HepG2 (cell line): ENCODE results near the gene FLACC1. TPM values are rescaled to one million over a fixed set of nuclear protein-coding genes. Genes with fewer than 3 reads are reported as not detected.

ENCODE experiments used
- ATAC-seq: fragments of 200-7000 bp; cut with Tn5 transposase; 3 replicates; pipeline ENCODE4 v1.9.1; 2020; ENCODE audit warnings: mild to moderate bottlenecking, moderate library complexity
- BruUV-seq: library from RNA; stranded (reverse); fragments of 400-500 nt; replicated peaks from 2 replicates; lab custom pipeline; 2021; lab: Mats Ljungman, UMichigan
- CTCF ChIA-PET: fragments of 300-600 bp; formaldehyde crosslinking; extraction: SDS; loops from one replicate; lab custom pipeline; 2021; ENCODE audit warnings: low total read pairs, inconsistent platforms, low intra/inter-chr PET ratio; lab: Yijun Ruan, JAX
- POLR2A ChIA-PET: fragments of 350-600 bp; sonication (Branson Sonifier 250); formaldehyde crosslinking; loops from one replicate; lab custom pipeline; 2020; ENCODE audit warnings: antibody characterized with exemption, inconsistent platforms; lab: Yijun Ruan, JAX
- DNase-seq: peaks from one replicate; pipeline ENCODE4 v3.0.0-alpha.2; 2015; ENCODE audit warnings: low spot score
- FAIRE-seq: peaks from 3 replicates; lab custom pipeline; 2011; peaks lifted over from hg19 to GRCh38; lab: Jason Lieb, UNC
- H2AFZ ChIP-seq: one replicate; pipeline ENCODE4 v1.6.1; 2011; ENCODE audit warnings: low read length, inconsistent platforms
- H3K27ac ChIP-seq: fragments of 300-600 bp; 3 replicates; pipeline ENCODE4 v1.8.0; 2011; ENCODE audit warnings: mixed run types, mild to moderate bottlenecking, mixed read lengths, low read length, inconsistent platforms; ENCODE audit not compliant: insufficient read depth; ENCODE audit errors: extremely low read length
- H3K27me3 ChIP-seq, 2 experiments: fragments of 200-600 bp in 1 of 2; 2 replicates in 1 of 2; 3 replicates in 1 of 2; pipeline versions ENCODE4 v1.6.0 to v1.8.0; 2011; ENCODE audit warnings: low read length in 2 of 2, mild to moderate bottlenecking in 2 of 2, moderate library complexity in 2 of 2, inconsistent platforms in 1 of 2; ENCODE audit not compliant: insufficient read depth in 2 of 2, control insufficient read depth in 1 of 2
- H3K36me3 ChIP-seq, 2 experiments: fragments of 200-600 bp in 1 of 2; replicated peaks in 1 of 2; 2 replicates in 1 of 2; 3 replicates in 1 of 2; pipeline versions ENCODE4 v1.5.1 to v1.8.0; 2011; ENCODE audit warnings: low read length in 2 of 2, inconsistent platforms in 1 of 2; ENCODE audit not compliant: insufficient read depth in 2 of 2, control insufficient read depth in 1 of 2
- H3K4me1 ChIP-seq: 2 replicates; pipeline ENCODE4 v1.5.1; 2012; ENCODE audit warnings: low read length, inconsistent platforms; ENCODE audit not compliant: insufficient read depth
- H3K4me2 ChIP-seq: 2 replicates; pipeline ENCODE4 v1.6.0; 2011; ENCODE audit warnings: low read depth, low read length, inconsistent platforms
- H3K4me3 ChIP-seq, 3 experiments: fragments of 200-600 bp in 1 of 3; sonication (generic), shearing (Covaris generic) in 1 of 3; replicated peaks in 1 of 3; 2 replicates each; pipeline ENCODE4 v1.5.1; 2011 to 2016; ENCODE audit warnings: low read length in 3 of 3, inconsistent platforms in 2 of 3, low read depth in 2 of 3, mild to moderate bottlenecking in 2 of 3, control low read depth in 1 of 3, mixed read lengths in 1 of 3; ENCODE audit not compliant: insufficient read depth in 1 of 3
- H3K79me2 ChIP-seq: one replicate; pipeline ENCODE4 v1.6.1; 2011; ENCODE audit warnings: low read length, inconsistent platforms; ENCODE audit not compliant: insufficient read depth
- H3K9ac ChIP-seq: 2 replicates; pipeline ENCODE4 v1.6.0; 2011; ENCODE audit warnings: mild to moderate bottlenecking, low read depth, low read length, inconsistent platforms; ENCODE audit not compliant: insufficient read depth
- H3K9me3 ChIP-seq: 2 replicates; pipeline ENCODE4 v1.5.1; 2012; ENCODE audit warnings: mild to moderate bottlenecking, low read length
- H4K20me1 ChIP-seq: 2 replicates; pipeline ENCODE4 v1.6.0; 2011; ENCODE audit warnings: inconsistent platforms, mild to moderate bottlenecking, low read length, moderate library complexity; ENCODE audit not compliant: insufficient read depth
- AHR ChIP-seq: IDR thresholded peaks from 2 replicates; pipeline ENCODE4 v1.6.1; 2018; ENCODE audit warnings: missing genetic modification reagents, missing compliant biosample characterization
- ATF5 ChIP-seq: sonication (generic); formaldehyde crosslinking; IDR thresholded peaks from 2 replicates; pipeline ENCODE4 v1.4.0; 2020; ENCODE audit warnings: mild to moderate bottlenecking, low read depth, missing genetic modification reagents
- MZF1 ChIP-seq: sonication (generic); formaldehyde crosslinking; IDR thresholded peaks from 2 replicates; pipeline ENCODE4 v1.8.1; 2023; ENCODE audit warnings: mild to moderate bottlenecking, missing genetic modification reagents, borderline replicate concordance
- NR2F6 ChIP-seq, 2 experiments: IDR thresholded peaks; 2 replicates each; pipeline ENCODE4 v1.6.1; 2016; ENCODE audit warnings: antibody characterized with exemption in 1 of 2, mild to moderate bottlenecking in 1 of 2
- PAF1 ChIP-seq: IDR thresholded peaks from 2 replicates; pipeline ENCODE4 v1.6.1; 2016; ENCODE audit warnings: missing genetic modification reagents, missing compliant biosample characterization
- POGZ ChIP-seq: sonication (generic); formaldehyde crosslinking; IDR thresholded peaks from 2 replicates; pipeline ENCODE4 v1.4.0; 2020; ENCODE audit warnings: mild to moderate bottlenecking, missing genetic modification reagents
- SOX6 ChIP-seq, 2 experiments: fragments of 450-650 bp in 1 of 2; sonication (generic) in 1 of 2; formaldehyde crosslinking in 1 of 2; IDR thresholded peaks; 2 replicates each; pipeline versions ENCODE4 v1.4.0 to v1.6.1; 2017 to 2020; ENCODE audit warnings: antibody characterized with exemption in 1 of 2, mild to moderate bottlenecking in 1 of 2, missing genetic modification reagents in 1 of 2
- ZFP62 ChIP-seq: sonication (generic); formaldehyde crosslinking; IDR thresholded peaks from 2 replicates; pipeline ENCODE4 v1.4.0; 2020; ENCODE audit warnings: missing genetic modification reagents
- ZNF136 ChIP-seq: sonication (generic); formaldehyde crosslinking; IDR thresholded peaks from 2 replicates; pipeline ENCODE4 v1.8.1; 2022; ENCODE audit warnings: low read depth, mild to moderate bottlenecking, moderate library complexity, missing genetic modification reagents
- ZNF317 ChIP-seq: sonication (generic); formaldehyde crosslinking; IDR thresholded peaks from 2 replicates; pipeline ENCODE4 v1.5.0; 2020; ENCODE audit warnings: mild to moderate bottlenecking, missing genetic modification reagents
- ZNF501 ChIP-seq: sonication (generic); formaldehyde crosslinking; IDR thresholded peaks from 2 replicates; pipeline ENCODE4 v1.5.1; 2020; ENCODE audit warnings: mild to moderate bottlenecking, moderate library complexity, missing genetic modification reagents
- WGBS: methylation state at CpG from one replicate; pipeline ENCODE4 v1.1.6; 2017; ENCODE audit warnings: low lambda C conversion rate; 5-methylcytosine and 5-hydroxymethylcytosine counted together
- in situ Hi-C: cut with HindIII; loops from 2 replicates; pipeline ENCODE4 v1.10.0; 2017; ENCODE audit warnings: low pct_unique_long_range_greater_than_20kb; ENCODE audit not compliant: extremely low pct_ligation_motif_present
- intact Hi-C: fragments of 100-400 bp; cut with micrococcal nuclease; formaldehyde crosslinking; loops from one replicate; pipeline ENCODE4 v1.10.0; 2022; ENCODE audit not compliant: unreplicated experiment
- polyA plus RNA-seq, 8 experiments: library from polyadenylated mRNA; depleted of rRNA in 3 of 8; stranded (reverse) in 7 of 8; unstranded in 1 of 8; fragments of >200 nt; fragmentation: Illumina TruSeq in 4 of 8; extraction: Trizol in 4 of 8; gene quantifications; 2 replicates each; pipeline versions ENCODE4 v1.2.1 to v1.2.3, GENCODE V29; 2011 to 2016; ENCODE audit warnings: low read depth in 4 of 8, missing spikeins in 1 of 8, mixed read lengths in 1 of 8; ENCODE audit not compliant: insufficient read depth in 1 of 8
- total RNA-seq, 5 experiments: library from RNA; depleted of rRNA; stranded (reverse); fragments of >200 nt; fragmentation: Illumina TruSeq; extraction: Trizol; gene quantifications; 2 replicates each; pipeline ENCODE4 v1.2.3, GENCODE V29; 2016; ENCODE audit warnings: low read depth in 1 of 5
- TF ChIP-seq, protein P1 (sequence below): sonication (generic); formaldehyde crosslinking; IDR thresholded peaks from 2 replicates; pipeline ENCODE4 v1.8.0; 2022; ENCODE audit warnings: mild to moderate bottlenecking, missing genetic modification reagents

The FLACC1 gene
- total and polyA plus RNA-seq, 2 of the 13 experiments (the other 11 are each of a cell fraction or from before 2014, with no cell fraction given), result 0.35 to 0.59 TPM

DNA sequence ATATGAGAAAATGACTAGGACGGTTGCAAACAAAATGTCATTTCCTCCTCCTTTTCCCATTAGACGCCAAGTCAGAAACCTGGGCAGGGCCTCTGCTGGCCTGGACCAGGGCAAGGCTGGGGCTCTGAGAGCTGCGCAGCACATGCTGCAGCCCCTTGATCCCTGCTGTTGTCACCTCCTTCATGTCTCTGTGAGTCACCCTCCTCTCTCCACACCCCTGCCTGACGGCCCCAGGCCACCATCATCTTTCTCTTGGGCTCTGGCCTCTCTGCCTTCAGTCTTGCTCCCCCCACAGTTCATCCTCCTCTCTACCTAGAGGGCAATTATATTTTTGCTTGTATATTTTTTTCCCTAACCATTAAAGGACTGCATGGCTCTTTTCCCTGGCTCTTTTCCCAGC, 10.0 kb downstream of the FLACC1 start:
- FAIRE-seq (no peak), DNase-seq (no peak), ATAC-seq (no peak)
- Histone ChIP-seq H2AFZ (no peak overlapping the region), H3K36me3 (no peaks in the 10 kb centered on the region), H3K4me1 (peaks cover 7% of the 10 kb centered on the region; the same call in 1 of the 2 replicates), H3K79me2 (no peaks in the 10 kb centered on the region), H3K9ac (no peak overlapping the region), H4K20me1 (no peaks in the 10 kb centered on the region), H3K27me3 (no peaks in the 10 kb centered on the region; a peak in 1 of 5 replicates), H3K4me3 (no peak overlapping the region), H3K9me3 (no peaks in the 10 kb centered on the region), H3K4me2 (no peak overlapping the region), H3K27ac (no peak overlapping the region)
- CTCF ChIA-PET, result no interaction called here
- in situ Hi-C loops (no loop called here), intact Hi-C loops (no loop called here)
- TF ChIP-seq ZNF501 (CRISPR knock-in tag) (no peak), POGZ (CRISPR knock-in tag) (no peak), SOX6 (IDR thresholded peaks at IDR 0.05) (no peak), SOX6 (CRISPR knock-in tag; IDR thresholded peaks at IDR 0.05) (no peak), ZNF136 (CRISPR knock-in tag) (no peak), AHR (CRISPR knock-in tag) (no peak), ATF5 (CRISPR knock-in tag) (no peak), PAF1 (CRISPR knock-in tag) (no peak), ZNF317 (CRISPR knock-in tag) (no peak), NR2F6 (IDR thresholded peaks at IDR 0.05) (no peak), NR2F6 (CRISPR knock-in tag; IDR thresholded peaks at IDR 0.05) (no peak), MZF1 (CRISPR knock-in tag) (no peak), ZFP62 (CRISPR knock-in tag) (no peak)
- TF ChIP-seq, protein P1, sequence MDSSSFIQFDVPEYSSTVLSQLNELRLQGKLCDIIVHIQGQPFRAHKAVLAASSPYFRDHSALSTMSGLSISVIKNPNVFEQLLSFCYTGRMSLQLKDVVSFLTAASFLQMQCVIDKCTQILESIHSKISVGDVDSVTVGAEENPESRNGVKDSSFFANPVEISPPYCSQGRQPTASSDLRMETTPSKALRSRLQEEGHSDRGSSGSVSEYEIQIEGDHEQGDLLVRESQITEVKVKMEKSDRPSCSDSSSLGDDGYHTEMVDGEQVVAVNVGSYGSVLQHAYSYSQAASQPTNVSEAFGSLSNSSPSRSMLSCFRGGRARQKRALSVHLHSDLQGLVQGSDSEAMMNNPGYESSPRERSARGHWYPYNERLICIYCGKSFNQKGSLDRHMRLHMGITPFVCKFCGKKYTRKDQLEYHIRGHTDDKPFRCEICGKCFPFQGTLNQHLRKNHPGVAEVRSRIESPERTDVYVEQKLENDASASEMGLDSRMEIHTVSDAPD (CRISPR knock-in tag), result no peak
- BruUV-seq, result no TSS peak
- 69% methylated on average over 4 of the region's 4 CpGs for WGBS
- POLR2A ChIA-PET, result no interaction called here
